GM18868 (cell line): ENCODE measurements around the gene DVL1.

ENCODE experiments used
- ATAC-seq: cut with Tn5 transposase; IDR thresholded peaks from one replicate; pipeline ENCODE4 v1.9.1; 2021; ENCODE audit warnings: mild to moderate bottlenecking, moderate library complexity; ENCODE audit not compliant: unreplicated experiment

DVL1 gene

GRCh38 chr1:1342061-1342562 is 7.1 kb downstream of the DVL1 start:
- ATAC-seq = no peak

GRCh38 chr1:1341549-1342021 is 7.6 kb downstream of the DVL1 start:
- ATAC-seq = no peak

- ATAC-seq = no peak
Measured at GRCh38 chr1:1340791-1341548, 8.2 kb downstream of the DVL1 start.

GRCh38 chr1:1340185-1340584 is 9.0 kb downstream of the DVL1 start:
- ATAC-seq = no peak

GRCh38 chr1:1338278-1338677 is 10.9 kb downstream of the DVL1 start:
- no peak for ATAC-seq

- no peak for ATAC-seq
Measured at GRCh38 chr1:1337793-1338147, 11.4 kb downstream of the DVL1 start.

- ATAC-seq = no peak
Measured at GRCh38 chr1:1336931-1337792, 12.1 kb downstream of the DVL1 start.

GRCh38 chr1:1336446-1336845 is 12.8 kb downstream of the DVL1 start:
- no peak for ATAC-seq

GRCh38 chr1:1335792-1336248 is 13.4 kb downstream of the DVL1 start:
- ATAC-seq = no peak

- no peak for ATAC-seq
Measured at GRCh38 chr1:1335283-1335682, 13.9 kb downstream of the DVL1 start.

GRCh38 chr1:1334835-1335234 is 14.4 kb downstream of the DVL1 start:
- ATAC-seq = no peak

GRCh38 chr1:1333551-1334241 is 15.5 kb downstream of the DVL1 start:
- no peak for ATAC-seq

GRCh38 chr1:1332774-1333480 is 16.3 kb downstream of the DVL1 start:
- no peak for ATAC-seq

- no peak for ATAC-seq
Measured at GRCh38 chr1:1332031-1332755, 17.0 kb downstream of the DVL1 start.

GRCh38 chr1:1331068-1331965 is 17.9 kb downstream of the DVL1 start, which contains the start of gene TAS1R3:
Gene TAS1R3 (plus strand): TSS chr1:1331280. CDS start chr1:1331346, 66 bp downstream.
- no peak for ATAC-seq

- ATAC-seq = no peak
Measured at GRCh38 chr1:1330366-1331067, 18.7 kb downstream of the DVL1 start.

GRCh38 chr1:1329304-1330210 is 19.7 kb downstream of the DVL1 start:
- ATAC-seq = no peak
